ENCODE data around the gene DEFB108B.
"Not testable (repeated sequence)": the region's sequence is repeated elsewhere in the genome, so short reads cannot be mapped to it uniquely, and the experiment has no call there.

DNA sequence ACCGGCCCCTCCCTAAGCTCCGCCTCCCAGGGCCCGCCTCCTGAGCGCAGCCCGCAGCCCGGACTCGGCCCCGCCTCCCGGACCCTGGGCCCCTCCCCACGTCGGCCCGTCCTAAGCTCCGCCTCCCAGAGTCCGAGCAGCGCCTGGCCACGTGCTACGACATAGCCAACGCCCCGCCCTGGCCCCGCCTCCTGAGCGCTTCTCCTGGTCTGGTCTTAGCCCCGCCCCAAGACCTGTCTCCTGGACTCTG, 46.2 kb upstream of the DEFB108B start:
- not testable (repeated sequence) for TF ChIP-seq EZH2 (IDR thresholded peaks at IDR 0.05); POLR2AphosphoS5 (IDR thresholded peaks at IDR 0.05; ENCODE audit: borderline replicate concordance, low read depth, low read length); FOXP2 (optimal IDR thresholded peaks at IDR 0.05; ENCODE audit: control extremely low read depth, extremely low read length, insufficient read depth)
